Spleen (tissue), 11 donors: ENCODE results near the gene ZNF746. TPM values are rescaled to one million over a fixed set of nuclear protein-coding genes. Genes with fewer than 3 reads are reported as not detected.

Experiments
- DNase-seq: peaks from one replicate; pipeline ENCODE4 v3.0.0-alpha.2; 2020
- H3K27ac ChIP-seq, 8 donors: fragments of 200-600 bp; sonication (generic) in 7 of 8; 1 replicate in 4 of 8; 2 replicates in 4 of 8; pipeline versions ENCODE4 v1.5.0 to v1.8.0; 2016 to 2021; ENCODE audit warnings: inconsistent platforms in 4 of 8, mild to moderate bottlenecking in 4 of 8, moderate library complexity in 1 of 8
- H3K27me3 ChIP-seq, 7 donors: fragments of 200-600 bp; sonication (generic) in 6 of 7; replicated peaks in 1 of 7; 1 replicate in 4 of 7; 2 replicates in 3 of 7; pipeline versions ENCODE4 v1.5.0 to v1.8.0; 2016 to 2021; ENCODE audit warnings: inconsistent platforms in 3 of 7, mild to moderate bottlenecking in 1 of 7
- H3K36me3 ChIP-seq, 6 donors: fragments of 200-600 bp; sonication (generic) in 5 of 6; 1 replicate in 4 of 6; 2 replicates in 2 of 6; pipeline versions ENCODE4 v1.5.0 to v1.8.0; 2016 to 2021; ENCODE audit warnings: inconsistent platforms in 2 of 6
- H3K4me1 ChIP-seq, 6 donors: fragments of 200-600 bp; sonication (generic) in 5 of 6; 1 replicate in 3 of 6; 2 replicates in 3 of 6; pipeline versions ENCODE4 v1.5.0 to v1.8.0; 2016 to 2021; ENCODE audit warnings: inconsistent platforms in 3 of 6
- H3K4me3 ChIP-seq, 8 donors: fragments of 200-600 bp; sonication (generic) in 7 of 8; 1 replicate in 4 of 8; 2 replicates in 4 of 8; pipeline versions ENCODE4 v1.5.0 to v1.8.0; 2016 to 2021; ENCODE audit warnings: inconsistent platforms in 4 of 8, mild to moderate bottlenecking in 4 of 8, moderate library complexity in 2 of 8
- H3K9me3 ChIP-seq, 8 donors: fragments of 200-600 bp; sonication (generic) in 7 of 8; 1 replicate in 4 of 8; 2 replicates in 4 of 8; pipeline versions ENCODE4 v1.5.0 to v1.8.0; 2016 to 2021; ENCODE audit warnings: inconsistent platforms in 4 of 8
- CTCF ChIP-seq, 11 experiments: fragments of 200-600 bp in 7 of 11; fragments of 450-650 bp in 4 of 11; sonication (generic) in 4 of 11; IDR thresholded peaks in 8 of 11; conservative IDR thresholded peaks in 3 of 11; 1 replicate in 7 of 11; 2 replicates in 4 of 11; pipeline versions ENCODE4 v1.4.0 to v1.8.0; 2016 to 2021; ENCODE audit warnings: antibody characterized with exemption in 11 of 11, inconsistent platforms in 4 of 11, mild to moderate bottlenecking in 1 of 11
- POLR2A ChIP-seq, 3 donors: fragments of 450-650 bp; IDR thresholded peaks; one replicate each; pipeline ENCODE4 v1.5.1; 2017; ENCODE audit warnings: antibody characterized with exemption in 3 of 3, mild to moderate bottlenecking in 1 of 3
- POLR2AphosphoS5 ChIP-seq, 3 donors: sonication (generic); formaldehyde crosslinking; IDR thresholded peaks; one replicate each; pipeline ENCODE4 v1.5.1; 2017; ENCODE audit warnings: antibody characterized with exemption in 3 of 3
- WGBS, 5 donors: extraction: QIAGEN DNeasy Blood & Tissue Kit in 3 of 5; methylation state at CpG; one replicate each; pipeline versions ENCODE4 v1.1.5 to v1.1.7; 2013 to 2018; 5-methylcytosine and 5-hydroxymethylcytosine counted together
- intact Hi-C: fragments of 100-400 bp; cut with DNase I; formaldehyde crosslinking; loops from one replicate; pipeline ENCODE4 v1.15.0; 2023; ENCODE audit warnings: low total_unique reads
- polyA plus RNA-seq, 3 donors: library from polyadenylated mRNA; stranded (reverse); fragments of 200-250 nt; gene quantifications; one replicate each; pipeline ENCODE4 v1.2.1, GENCODE V29; 2013
- total RNA-seq, 7 donors: library from RNA; depleted of rRNA in 3 of 7; stranded (reverse); fragments of >200 nt in 3 of 7; fragmentation: NEBNext Ultra II Directional in 4 of 7; extraction: Animal tissue kit (Norgen Biotek cat#: 25700) in 4 of 7; gene quantifications; one replicate each; pipeline versions ENCODE4 v1.1.0 to v1.2.1, GENCODE V29; 2016 to 2021
- donor health status: healthy with polysubstance abuse.
- donor health status: DM: no; HTN: no; CAD: no; lungs with moderate emphysema.
- donor health status: DM: no; HTN: no; CAD: no.
- donor health status: Bipolar disorder and iron deficiency.
- donor health status: healthy.
- donor health status: DM: no; HTN: no; CAD: no.
- donor health status: DM: yes; HTN: yes; CAD: no.

Gene ZNF746
- total and polyA plus RNA-seq, 10 donors = 6.1 to 46.5 (median 30.7) TPM

GRCh38 chr7:149477494-149478443 lies 19.8 kb downstream of the ZNF746 start:
- H3K4me1 ChIP-seq = no peaks in the 10 kb centered on the region
- no peak for DNase-seq
- no peaks in the 10 kb centered on the region for H3K27me3 ChIP-seq
- intact Hi-C loops = no loop called here
- 92 to 96% (median 95%) methylated on average over 11 to 18 of the region's 18 CpGs for WGBS, 5 donors
- TF ChIP-seq POLR2AphosphoS5 (IDR thresholded peaks at IDR 0.05) (peak in 1 of 3 donors; percentile 50), CTCF (IDR thresholded peaks at IDR 0.05 in 8 of 11, conservative IDR thresholded peaks at IDR 0.05 in 3 of 11) (no peak)
- H3K27ac ChIP-seq = no peak overlapping the region
- peaks cover 0 to 8% (median 7%) of the 10 kb centered on the region in 8 donors for H3K9me3 ChIP-seq
- peaks cover 0 to 100% (median 68%) of the 10 kb centered on the region in 6 donors for H3K36me3 ChIP-seq
- H3K4me3 ChIP-seq = no peak overlapping the region

- WGBS, 5 donors = 93 to 97% (median 95%) methylated on average over 12 of the region's 12 CpGs
- peaks cover 0 to 100% (median 69%) of the 10 kb centered on the region in 6 donors for H3K36me3 ChIP-seq
- peaks cover 0 to 8% (median 7%) of the 10 kb centered on the region in 8 donors for H3K9me3 ChIP-seq
- DNase-seq = no peak
- H3K27ac ChIP-seq = no peak overlapping the region
- intact Hi-C loops = no loop called here
- H3K4me1 ChIP-seq = no peaks in the 10 kb centered on the region
- TF ChIP-seq POLR2A (IDR thresholded peaks at IDR 0.05) = no peak
- TF ChIP-seq CTCF (IDR thresholded peaks at IDR 0.05 in 8 of 11, conservative IDR thresholded peaks at IDR 0.05 in 3 of 11) = no peak
- no peak for TF ChIP-seq POLR2AphosphoS5 (IDR thresholded peaks at IDR 0.05)
- H3K4me3 ChIP-seq = no peak overlapping the region
- no peaks in the 10 kb centered on the region for H3K27me3 ChIP-seq
Observed at GRCh38 chr7:149476791-149477190, 20.8 kb downstream of the ZNF746 start.

- Histone ChIP-seq H3K27ac (peak overlapping the region in 1 of 8 donors; percentile 18), H3K9me3 (peaks cover 0 to 8% (median 7%) of the 10 kb centered on the region in 8 donors), H3K4me1 (no peaks in the 10 kb centered on the region), H3K4me3 (no peak overlapping the region), H3K36me3 (peaks cover 0 to 98% (median 67%) of the 10 kb centered on the region in 6 donors), H3K27me3 (no peaks in the 10 kb centered on the region)
- TF ChIP-seq POLR2A (IDR thresholded peaks at IDR 0.05) = no peak
- no peak for TF ChIP-seq CTCF (IDR thresholded peaks at IDR 0.05 in 8 of 11, conservative IDR thresholded peaks at IDR 0.05 in 3 of 11)
- peak in 1 of 3 donors; percentile 20 for TF ChIP-seq POLR2AphosphoS5 (IDR thresholded peaks at IDR 0.05)
- WGBS, 5 donors = 88 to 95% (median 90%) methylated on average over 16 to 21 of the region's 21 CpGs
- intact Hi-C loops = no loop called here
- no peak for DNase-seq
Observed at GRCh38 chr7:149475121-149476045, 22.2 kb downstream of the ZNF746 start.
